ENCODE data around the gene ZFYVE28. TPM values are rescaled to one million over a fixed set of nuclear protein-coding genes. Genes with fewer than 3 reads are reported as not detected.

The ZFYVE28 gene
- total and polyA plus RNA-seq, 2 of the 8 experiments (the other 6 are each of a cell fraction or from before 2014, with no cell fraction given) = 1.7 to 4.9 TPM

- TF ChIP-seq SIN3A (conservative IDR thresholded peaks at IDR 0.05 in 1 of 2, IDR thresholded peaks at IDR 0.05 in 1 of 2; ENCODE audit: low read depth in 1 of 2, low read length in 2 of 2) (no peak), KDM4A (IDR thresholded peaks at IDR 0.05; ENCODE audit: low read depth, low read length, severe bottlenecking) (no peak), BCL11A (IDR thresholded peaks at IDR 0.05; ENCODE audit: low read depth in 2 of 2, low read length in 2 of 2) (no peak), NRF1 (IDR thresholded peaks at IDR 0.05; ENCODE audit: low read depth, low read length) (no peak)
These were observed 23.9 kb upstream of the ZFYVE28 start (continued) for GRCh38 chr4:2442175-2442993.

All from H1 (cell line).